Small intestine (tissue), 7 donors: Measurements from ENCODE around the gene CYP2W1. TPM values are rescaled to one million over a fixed set of nuclear protein-coding genes. Genes with fewer than 3 reads are reported as not detected.

ENCODE experiments used
- DNase-seq, 2 donors: peaks; one replicate each; pipeline versions ENCODE4 v3.0.0 to v3.0.0-alpha.2; 2013
- FAIRE-seq: peaks from 2 replicates; lab custom pipeline; 2012; peaks lifted over from hg19 to GRCh38; lab: Jason Lieb, UNC
- H3K27ac ChIP-seq, 3 donors: one replicate each; pipeline ENCODE4 v1.5.1; 2013; ENCODE audit warnings: low read length in 2 of 3, mild to moderate bottlenecking in 2 of 3, control low read depth in 1 of 3, inconsistent platforms in 1 of 3, low read depth in 1 of 3, moderate library complexity in 1 of 3
- H3K27me3 ChIP-seq, 3 donors: one replicate each; pipeline ENCODE4 v1.6.1; 2013; ENCODE audit warnings: low read length in 3 of 3, inconsistent platforms in 1 of 3; ENCODE audit not compliant: control insufficient read depth in 3 of 3, insufficient read depth in 3 of 3
- H3K36me3 ChIP-seq, 3 donors: one replicate each; pipeline ENCODE4 v1.6.1; 2013; ENCODE audit warnings: low read length in 3 of 3, inconsistent platforms in 1 of 3, low read depth in 1 of 3, mild to moderate bottlenecking in 1 of 3, moderate library complexity in 1 of 3; ENCODE audit not compliant: control insufficient read depth in 3 of 3, insufficient read depth in 2 of 3
- H3K4me1 ChIP-seq, 3 donors: one replicate each; pipeline ENCODE4 v1.6.1; 2013; ENCODE audit warnings: low read length in 2 of 3, inconsistent platforms in 1 of 3, low read depth in 1 of 3, mild to moderate bottlenecking in 1 of 3, moderate library complexity in 1 of 3; ENCODE audit not compliant: control insufficient read depth in 3 of 3, insufficient read depth in 2 of 3
- H3K4me3 ChIP-seq, 3 donors: one replicate each; pipeline ENCODE4 v1.5.1; 2013; ENCODE audit warnings: low read length in 3 of 3, control low read depth in 1 of 3, inconsistent platforms in 1 of 3, low read depth in 1 of 3, mild to moderate bottlenecking in 1 of 3, moderate library complexity in 1 of 3
- H3K9me3 ChIP-seq, 2 donors: one replicate each; pipeline ENCODE4 v1.6.1; 2013; ENCODE audit warnings: low read depth in 1 of 2, low read length in 1 of 2; ENCODE audit not compliant: control insufficient read depth in 2 of 2, insufficient read depth in 1 of 2
- WGBS, 3 donors: extraction: QIAGEN DNeasy Blood & Tissue Kit; methylation state at CpG; one replicate each; pipeline ENCODE4 v1.1.7; 2013; 5-methylcytosine and 5-hydroxymethylcytosine counted together
- polyA plus RNA-seq, 4 donors: library from polyadenylated mRNA; stranded (reverse) in 3 of 4; unstranded in 1 of 4; fragments of 200-250 nt in 3 of 4; fragments of 120-200 nt in 1 of 4; gene quantifications; one replicate each; pipeline versions ENCODE4 v1.2.1 to v1.2.3, GENCODE V29; 2013
- donor health status: healthy with polysubstance abuse.
- donor health status: control.
- donor health status: control.
- donor health status: Bipolar disorder and iron deficiency.
- donor health status: healthy.

CYP2W1 gene
- polyA plus RNA-seq, 4 donors: 0.81 to 1,098 (median 1.1) TPM

- FAIRE-seq: no peak
- peak overlapping the region in 1 of 3 donors; percentile 51 for H3K27ac ChIP-seq
- H3K4me3 ChIP-seq: peak overlapping the region in 1 of 3 donors; percentile 53
- H3K4me1 ChIP-seq: peaks cover 1 to 17% (median 3%) of the 10 kb centered on the region in 3 donors
- H3K27me3 ChIP-seq: no peaks in the 10 kb centered on the region
- DNase-seq: no peak
- H3K9me3 ChIP-seq: peaks cover 0 to 5% of the 10 kb centered on the region in 2 donors
- peaks cover 0 to 55% (median 0%) of the 10 kb centered on the region in 3 donors for H3K36me3 ChIP-seq
- WGBS, 3 donors: 91 to 95% (median 91%) methylated on average over 20 of the region's 20 CpGs
Observed at GRCh38 chr7:1026721-1027161, 43.8 kb downstream of the CYP2W1 start.

- Histone ChIP-seq H3K4me1 (peaks cover 1 to 17% (median 3%) of the 10 kb centered on the region in 3 donors), H3K9me3 (no peaks in the 10 kb centered on the region), H3K27me3 (no peaks in the 10 kb centered on the region), H3K4me3 (peak overlapping the region; percentile 53 to 67 (median 62)), H3K27ac (peak overlapping the region in 2 of 3 donors; percentile 13 to 51), H3K36me3 (peaks cover 0 to 48% (median 0%) of the 10 kb centered on the region in 3 donors)
- DNase-seq (peak in 1 of 2 donors; percentile 71), FAIRE-seq (no peak)
- 30 to 59% (median 49%) methylated on average over 54 to 69 of the region's 69 CpGs for WGBS, 3 donors
Observed at GRCh38 chr7:1027242-1028043, 44.5 kb downstream of the CYP2W1 start.

GRCh38 chr7:1028044-1028770 is 45.2 kb downstream of the CYP2W1 start:
- FAIRE-seq: no peak
- Histone ChIP-seq H3K9me3 (no peaks in the 10 kb centered on the region), H3K27me3 (no peaks in the 10 kb centered on the region), H3K36me3 (peaks cover 0 to 42% (median 0%) of the 10 kb centered on the region in 3 donors), H3K27ac (peak overlapping the region in 2 of 3 donors; percentile 70 to 79), H3K4me1 (peaks cover 1 to 17% (median 3%) of the 10 kb centered on the region in 3 donors), H3K4me3 (peak overlapping the region; percentile 53 to 67 (median 62))
- 0 to 1% (median 1%) methylated on average over 24 to 77 of the region's 77 CpGs for WGBS, 3 donors
- peak; percentile 83 to 96 for DNase-seq

GRCh38 chr7:1028775-1029636 is 46.0 kb downstream of the CYP2W1 start:
- Histone ChIP-seq H3K36me3 (peaks cover 0 to 35% (median 0%) of the 10 kb centered on the region in 3 donors), H3K27me3 (no peaks in the 10 kb centered on the region), H3K4me3 (peak overlapping the region in 2 of 3 donors; percentile 45 to 67), H3K9me3 (no peaks in the 10 kb centered on the region), H3K4me1 (peaks cover 1 to 17% (median 3%) of the 10 kb centered on the region in 3 donors), H3K27ac (peak overlapping the region in 2 of 3 donors; percentile 70 to 79)
- 58 to 65% (median 60%) methylated on average over 18 of the region's 18 CpGs for WGBS, 3 donors
- DNase-seq: peak; percentile 90
- no peak for FAIRE-seq

GRCh38 chr7:1029637-1030443 is 46.9 kb downstream of the CYP2W1 start:
- no peak overlapping the region for H3K27ac ChIP-seq
- peaks cover 0 to 28% (median 0%) of the 10 kb centered on the region in 3 donors for H3K36me3 ChIP-seq
- DNase-seq (no peak), FAIRE-seq (no peak)
- H3K9me3 ChIP-seq: no peaks in the 10 kb centered on the region
- H3K27me3 ChIP-seq: no peaks in the 10 kb centered on the region
- H3K4me1 ChIP-seq: peaks cover 1 to 17% (median 3%) of the 10 kb centered on the region in 3 donors
- WGBS, 3 donors: 93 to 94% (median 94%) methylated on average over 31 to 33 of the region's 33 CpGs
- H3K4me3 ChIP-seq: no peak overlapping the region

GRCh38 chr7:1030444-1031070 is 47.6 kb downstream of the CYP2W1 start:
- DNase-seq: no peak
- 77 to 88% (median 84%) methylated on average over 12 of the region's 12 CpGs for WGBS, 3 donors
- no peak overlapping the region for H3K4me3 ChIP-seq
- H3K27me3 ChIP-seq: no peaks in the 10 kb centered on the region
- H3K4me1 ChIP-seq: peaks cover 1 to 17% (median 3%) of the 10 kb centered on the region in 3 donors
- H3K36me3 ChIP-seq: peaks cover 0 to 21% (median 0%) of the 10 kb centered on the region in 3 donors
- peaks cover 0 to 5% of the 10 kb centered on the region in 2 donors for H3K9me3 ChIP-seq
- no peak for FAIRE-seq
- no peak overlapping the region for H3K27ac ChIP-seq
